Subcutaneous adipose tissue (tissue), 4 donors: ENCODE measurements around the gene PLCB1. TPM values are rescaled to one million over a fixed set of nuclear protein-coding genes. Genes with fewer than 3 reads are reported as not detected.

Experiments
- CTCF ChIP-seq: fragments of 450-650 bp; IDR thresholded peaks from one replicate; pipeline ENCODE4 v1.5.1; 2016; ENCODE audit warnings: low read depth, mild to moderate bottlenecking, control low read depth, antibody characterized with exemption, moderate library complexity
- total RNA-seq, 4 donors: library from RNA; depleted of rRNA; stranded (reverse); fragments of >200 nt; gene quantifications; one replicate each; pipeline ENCODE4 v1.1.0, GENCODE V29; 2016

The PLCB1 gene
- total RNA-seq, 4 donors from 2014 or later = 14.1 to 26.7 (median 18.4) TPM

- TF ChIP-seq CTCF = no peak
These were observed 102.5 kb downstream of the PLCB1 start for GRCh38 chr20:8234580-8234979.

GRCh38 chr20:8242066-8242465, 110.0 kb downstream of the PLCB1 start:
- TF ChIP-seq CTCF = no peak

- TF ChIP-seq CTCF = no peak
These were observed 111.0 kb downstream of the PLCB1 start for GRCh38 chr20:8242827-8243724.

GRCh38 chr20:8244637-8245036, 112.6 kb downstream of the PLCB1 start:
- TF ChIP-seq CTCF = no peak

GRCh38 chr20:8246153-8246552, 114.1 kb downstream of the PLCB1 start:
- TF ChIP-seq CTCF = no peak

- no peak for TF ChIP-seq CTCF
These were observed 114.7 kb downstream of the PLCB1 start for GRCh38 chr20:8246716-8247115.

- TF ChIP-seq CTCF = no peak
These were observed 116.0 kb downstream of the PLCB1 start for GRCh38 chr20:8248051-8248450.
